Liver (tissue), 3 donors: ENCODE data around the gene PTTG1IP.

Experiments used
- GABPA ChIP-seq, 2 donors: IDR thresholded peaks in 1 of 2; conservative IDR thresholded peaks in 1 of 2; 2 replicates each; pipeline ENCODE4 v1.6.1; 2016; ENCODE audit warnings: antibody characterized with exemption in 2 of 2, mild to moderate bottlenecking in 1 of 2, moderate library complexity in 1 of 2
- JUND ChIP-seq, 2 donors: IDR thresholded peaks; 2 replicates each; pipeline ENCODE4 v1.6.1; 2016; ENCODE audit warnings: antibody characterized with exemption in 2 of 2
- MAX ChIP-seq: IDR thresholded peaks from 2 replicates; pipeline ENCODE4 v1.6.1; 2016; ENCODE audit warnings: antibody characterized with exemption
- TF ChIP-seq, protein P1 (sequence below): fragments of 150-350 bp; IDR thresholded peaks from 2 replicates; pipeline ENCODE4 v1.5.1; 2017; ENCODE audit warnings: improper control_type of control experiment, low read depth, low read length; ENCODE audit not compliant: missing input control
- TF ChIP-seq, protein P2 (sequence below): IDR thresholded peaks from 2 replicates; pipeline ENCODE4 v1.6.1; 2016; ENCODE audit warnings: antibody characterized with exemption, mild to moderate bottlenecking
- donor health status: healthy.
- donor health status: healthy.

DNA sequence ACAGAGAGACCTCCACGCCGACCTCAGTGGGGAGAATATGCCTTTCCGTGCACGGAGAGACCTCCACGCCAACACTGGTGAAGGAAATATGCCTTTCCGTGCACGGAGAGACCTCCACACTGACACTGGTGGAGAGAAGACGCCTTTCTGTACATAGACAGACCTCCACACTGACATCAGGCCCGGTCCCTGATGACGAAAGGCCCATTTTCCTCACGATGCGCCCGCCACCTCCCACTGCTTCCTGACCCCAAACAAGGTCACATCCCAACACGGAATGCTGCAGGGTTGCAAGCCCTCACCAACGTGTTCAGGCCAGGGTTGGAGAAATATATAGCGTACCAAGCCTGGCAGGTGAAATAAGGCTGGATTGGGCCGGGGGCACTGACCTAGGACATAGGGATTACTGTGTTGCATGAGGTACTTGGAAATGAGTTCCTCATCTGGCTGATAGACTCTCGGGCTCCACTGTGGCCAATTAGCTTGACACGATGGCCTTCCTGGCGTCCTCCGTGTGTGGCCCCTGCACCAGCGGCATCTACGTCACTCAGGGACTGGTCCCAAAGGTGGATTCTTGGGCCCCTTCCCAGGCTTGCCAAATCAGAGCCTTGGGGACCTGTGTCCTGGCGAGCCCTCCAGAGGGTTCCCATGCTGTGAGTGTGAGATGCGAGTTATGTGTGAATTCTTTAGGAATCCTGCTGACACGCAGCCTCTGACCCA lies 39.1 kb downstream of the PTTG1IP start:
- TF ChIP-seq, protein P1, sequence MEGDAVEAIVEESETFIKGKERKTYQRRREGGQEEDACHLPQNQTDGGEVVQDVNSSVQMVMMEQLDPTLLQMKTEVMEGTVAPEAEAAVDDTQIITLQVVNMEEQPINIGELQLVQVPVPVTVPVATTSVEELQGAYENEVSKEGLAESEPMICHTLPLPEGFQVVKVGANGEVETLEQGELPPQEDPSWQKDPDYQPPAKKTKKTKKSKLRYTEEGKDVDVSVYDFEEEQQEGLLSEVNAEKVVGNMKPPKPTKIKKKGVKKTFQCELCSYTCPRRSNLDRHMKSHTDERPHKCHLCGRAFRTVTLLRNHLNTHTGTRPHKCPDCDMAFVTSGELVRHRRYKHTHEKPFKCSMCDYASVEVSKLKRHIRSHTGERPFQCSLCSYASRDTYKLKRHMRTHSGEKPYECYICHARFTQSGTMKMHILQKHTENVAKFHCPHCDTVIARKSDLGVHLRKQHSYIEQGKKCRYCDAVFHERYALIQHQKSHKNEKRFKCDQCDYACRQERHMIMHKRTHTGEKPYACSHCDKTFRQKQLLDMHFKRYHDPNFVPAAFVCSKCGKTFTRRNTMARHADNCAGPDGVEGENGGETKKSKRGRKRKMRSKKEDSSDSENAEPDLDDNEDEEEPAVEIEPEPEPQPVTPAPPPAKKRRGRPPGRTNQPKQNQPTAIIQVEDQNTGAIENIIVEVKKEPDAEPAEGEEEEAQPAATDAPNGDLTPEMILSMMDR, result no peak
- TF ChIP-seq, protein P2, sequence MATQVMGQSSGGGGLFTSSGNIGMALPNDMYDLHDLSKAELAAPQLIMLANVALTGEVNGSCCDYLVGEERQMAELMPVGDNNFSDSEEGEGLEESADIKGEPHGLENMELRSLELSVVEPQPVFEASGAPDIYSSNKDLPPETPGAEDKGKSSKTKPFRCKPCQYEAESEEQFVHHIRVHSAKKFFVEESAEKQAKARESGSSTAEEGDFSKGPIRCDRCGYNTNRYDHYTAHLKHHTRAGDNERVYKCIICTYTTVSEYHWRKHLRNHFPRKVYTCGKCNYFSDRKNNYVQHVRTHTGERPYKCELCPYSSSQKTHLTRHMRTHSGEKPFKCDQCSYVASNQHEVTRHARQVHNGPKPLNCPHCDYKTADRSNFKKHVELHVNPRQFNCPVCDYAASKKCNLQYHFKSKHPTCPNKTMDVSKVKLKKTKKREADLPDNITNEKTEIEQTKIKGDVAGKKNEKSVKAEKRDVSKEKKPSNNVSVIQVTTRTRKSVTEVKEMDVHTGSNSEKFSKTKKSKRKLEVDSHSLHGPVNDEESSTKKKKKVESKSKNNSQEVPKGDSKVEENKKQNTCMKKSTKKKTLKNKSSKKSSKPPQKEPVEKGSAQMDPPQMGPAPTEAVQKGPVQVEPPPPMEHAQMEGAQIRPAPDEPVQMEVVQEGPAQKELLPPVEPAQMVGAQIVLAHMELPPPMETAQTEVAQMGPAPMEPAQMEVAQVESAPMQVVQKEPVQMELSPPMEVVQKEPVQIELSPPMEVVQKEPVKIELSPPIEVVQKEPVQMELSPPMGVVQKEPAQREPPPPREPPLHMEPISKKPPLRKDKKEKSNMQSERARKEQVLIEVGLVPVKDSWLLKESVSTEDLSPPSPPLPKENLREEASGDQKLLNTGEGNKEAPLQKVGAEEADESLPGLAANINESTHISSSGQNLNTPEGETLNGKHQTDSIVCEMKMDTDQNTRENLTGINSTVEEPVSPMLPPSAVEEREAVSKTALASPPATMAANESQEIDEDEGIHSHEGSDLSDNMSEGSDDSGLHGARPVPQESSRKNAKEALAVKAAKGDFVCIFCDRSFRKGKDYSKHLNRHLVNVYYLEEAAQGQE, result no peak
- no peak for TF ChIP-seq GABPA (IDR thresholded peaks at IDR 0.05 in 1 of 2, conservative IDR thresholded peaks at IDR 0.05 in 1 of 2)
- no peak for TF ChIP-seq JUND (IDR thresholded peaks at IDR 0.05)
- no peak for TF ChIP-seq MAX
